LoVo (cell line): Measurements from ENCODE around the gene SENP7.
A peak's percentile ranks its signal among the peaks of the same experiment; 100 is the strongest.
"Not testable (repeated sequence)": the region's sequence is repeated elsewhere in the genome, so short reads cannot be mapped to it uniquely, and the experiment has no call there.

Experiments used
- DNase-seq: peaks from one replicate; pipeline ENCODE4 v3.0.0-alpha.2; 2016; ENCODE audit warnings: low spot score

SENP7 gene

GRCh38 chr3:101438641-101439040, 74.4 kb downstream of the SENP7 start:
- DNase-seq, result not testable (repeated sequence)

DNA sequence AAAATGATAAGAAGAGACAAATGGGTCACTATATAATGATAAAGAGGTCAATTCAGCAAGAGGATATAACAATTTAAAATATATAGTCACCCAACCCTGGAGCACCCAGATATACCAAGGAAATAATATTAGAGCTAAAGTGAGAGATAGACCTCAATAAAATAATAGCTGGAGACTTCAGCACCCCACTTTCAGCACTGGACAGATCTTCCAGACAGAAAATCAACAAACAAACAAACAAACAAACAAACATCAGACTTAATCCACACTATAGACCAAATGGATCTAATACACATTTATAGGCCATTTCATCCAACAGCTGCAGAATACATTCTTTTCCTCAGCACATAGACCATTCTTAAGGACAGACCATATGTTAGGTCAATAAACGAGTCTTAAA, 79.4 kb downstream of the SENP7 start:
- DNase-seq, result no peak

- no peak for DNase-seq
Measured at GRCh38 chr3:101423984-101424888, 88.8 kb downstream of the SENP7 start.

- DNase-seq, result no peak
Measured at GRCh38 chr3:101418851-101419250, 94.2 kb downstream of the SENP7 start.

DNA sequence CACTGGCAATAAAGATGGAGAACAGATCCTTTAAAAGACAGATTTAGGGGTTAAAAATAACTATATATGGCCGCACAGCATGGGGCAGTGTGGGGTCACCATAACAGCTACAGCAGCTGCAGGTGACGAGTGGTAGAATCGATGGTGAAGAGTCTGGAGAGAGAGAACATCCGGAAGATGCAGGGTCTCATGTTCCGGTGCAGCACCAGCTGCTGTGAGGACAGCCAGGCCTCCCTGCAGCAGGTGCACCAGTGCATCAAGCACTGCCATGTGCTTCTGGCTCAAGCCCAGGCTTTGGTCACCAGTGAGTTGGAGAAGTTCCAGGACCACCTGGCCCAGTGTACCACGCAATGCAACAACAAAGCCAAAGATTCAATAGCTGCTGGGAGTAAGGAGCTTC, 98.9 kb downstream of the SENP7 start:
- DNase-seq, result no peak

DNA sequence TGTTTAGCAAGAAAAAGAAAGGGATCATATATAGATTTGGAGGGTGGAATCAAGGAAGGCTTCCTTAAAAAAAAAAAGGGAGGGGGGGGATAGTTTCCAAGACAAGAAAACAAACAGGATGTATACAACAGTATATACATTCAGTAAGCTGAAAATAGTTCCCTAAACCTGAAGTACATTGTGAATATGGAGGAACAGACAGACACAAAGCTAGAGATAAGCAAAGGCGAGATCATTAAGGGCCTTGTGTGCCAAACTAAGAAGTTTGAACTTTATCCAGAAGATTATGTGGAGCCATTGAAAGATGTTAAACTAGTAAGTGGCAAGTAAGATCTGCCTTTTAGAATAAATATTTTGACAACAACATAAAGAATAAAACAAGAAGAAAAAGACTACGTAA, 99.4 kb downstream of the SENP7 start:
- DNase-seq, result no peak

- no peak for DNase-seq
Measured at GRCh38 chr3:101391413-101391950, 121.5 kb downstream of the SENP7 start.

DNA sequence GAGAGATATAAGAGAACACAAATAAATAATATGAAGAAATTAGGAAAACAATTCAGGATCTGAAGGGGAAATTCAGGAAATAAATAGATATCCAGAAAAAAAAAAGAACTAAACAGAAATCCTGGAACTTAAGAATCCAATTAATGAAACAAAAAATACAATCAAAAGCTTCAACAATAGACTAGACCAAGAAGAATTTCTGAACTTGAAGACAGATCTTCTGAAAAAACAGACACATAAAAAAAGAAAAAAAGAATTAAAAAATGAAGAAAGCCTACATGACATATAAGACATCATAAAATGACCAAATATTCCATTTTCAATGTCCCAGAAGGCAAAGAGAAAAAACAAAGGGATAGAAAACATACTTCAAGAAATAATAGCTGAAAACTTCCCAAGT, 124.3 kb downstream of the SENP7 start:
- DNase-seq, result no peak

DNA sequence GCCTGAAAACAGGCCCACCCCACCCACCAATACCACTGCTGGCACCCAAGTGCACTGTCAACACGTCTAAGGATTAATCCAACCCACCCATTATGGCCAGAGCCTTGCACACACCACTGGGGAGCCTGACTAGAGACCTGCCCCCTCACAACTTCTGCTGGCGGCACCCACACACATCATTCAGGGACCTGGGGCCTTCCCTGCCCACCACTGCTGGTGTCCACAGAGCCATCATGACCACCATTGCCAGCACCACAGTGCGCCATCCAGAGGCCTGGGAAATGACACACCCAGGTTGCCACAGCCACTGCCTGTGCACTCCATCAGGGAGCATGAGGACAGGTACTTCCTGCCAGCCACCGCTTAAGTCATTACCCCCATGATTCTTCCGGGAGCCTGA, 125.7 kb downstream of the SENP7 start:
- no peak for DNase-seq

DNA sequence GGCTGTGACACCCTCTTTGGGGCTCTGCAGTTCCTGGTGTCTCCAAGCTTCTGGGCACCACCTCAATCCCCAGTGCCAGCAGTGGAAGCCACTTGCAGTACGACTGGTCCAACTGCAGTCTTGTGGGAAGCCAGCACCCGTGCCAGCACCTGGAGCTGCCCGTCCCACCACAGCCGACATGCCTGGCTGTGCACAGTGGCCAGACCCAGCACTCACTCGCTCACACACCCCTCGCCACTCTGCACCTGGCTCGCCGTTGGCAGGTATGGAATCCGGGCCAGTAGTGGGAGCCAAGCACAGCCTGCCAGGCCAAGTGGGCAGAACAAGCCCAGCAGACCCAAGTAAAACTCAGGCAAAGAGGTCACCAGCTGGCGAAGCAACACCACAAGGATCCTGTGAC, 128.6 kb downstream of the SENP7 start:
- DNase-seq, result no peak

GRCh38 chr3:101383656-101384055, 129.4 kb downstream of the SENP7 start:
- no peak for DNase-seq

DNA sequence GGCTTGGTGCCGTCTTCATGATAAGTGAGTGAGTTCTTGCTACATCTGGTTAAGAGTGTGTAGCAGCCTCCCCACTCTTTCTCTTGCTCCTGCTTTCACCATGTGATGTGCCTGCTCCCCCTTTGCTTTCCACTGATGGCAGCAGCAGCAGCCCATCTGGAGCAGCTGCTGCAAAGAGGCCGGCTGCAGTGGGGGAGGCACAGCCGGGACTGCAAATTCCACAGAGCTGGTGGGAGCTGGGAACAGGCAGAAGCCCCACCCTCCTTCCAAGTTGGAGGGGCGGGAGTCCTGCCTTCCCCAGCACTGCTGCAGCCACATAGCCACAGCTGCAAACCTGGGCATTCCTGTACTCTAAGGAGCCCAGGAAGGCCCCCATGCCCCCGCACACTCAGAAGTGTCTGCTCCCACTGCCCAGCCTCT, 129.8 kb downstream of the SENP7 start:
- DNase-seq, result no peak

DNA sequence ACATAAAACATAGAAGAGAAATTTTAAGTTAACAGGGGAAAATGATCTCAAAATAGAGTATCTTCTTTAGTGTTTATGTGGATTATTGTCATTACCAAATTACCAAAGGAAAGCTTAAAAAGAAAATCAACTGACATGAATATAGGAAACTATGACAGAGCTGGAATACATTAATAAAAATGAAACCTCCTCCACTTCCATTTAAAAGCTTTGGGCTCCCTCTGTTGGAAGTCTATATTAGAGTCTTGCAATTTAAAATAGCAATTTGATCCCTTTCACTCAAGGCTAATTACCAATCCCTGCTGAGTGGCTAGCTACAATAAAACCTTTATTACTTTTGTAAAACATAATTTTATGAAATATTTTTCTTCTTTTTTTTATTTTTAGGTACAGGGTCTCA, 131.2 kb downstream of the SENP7 start:
- peak; percentile 32 for DNase-seq

DNA sequence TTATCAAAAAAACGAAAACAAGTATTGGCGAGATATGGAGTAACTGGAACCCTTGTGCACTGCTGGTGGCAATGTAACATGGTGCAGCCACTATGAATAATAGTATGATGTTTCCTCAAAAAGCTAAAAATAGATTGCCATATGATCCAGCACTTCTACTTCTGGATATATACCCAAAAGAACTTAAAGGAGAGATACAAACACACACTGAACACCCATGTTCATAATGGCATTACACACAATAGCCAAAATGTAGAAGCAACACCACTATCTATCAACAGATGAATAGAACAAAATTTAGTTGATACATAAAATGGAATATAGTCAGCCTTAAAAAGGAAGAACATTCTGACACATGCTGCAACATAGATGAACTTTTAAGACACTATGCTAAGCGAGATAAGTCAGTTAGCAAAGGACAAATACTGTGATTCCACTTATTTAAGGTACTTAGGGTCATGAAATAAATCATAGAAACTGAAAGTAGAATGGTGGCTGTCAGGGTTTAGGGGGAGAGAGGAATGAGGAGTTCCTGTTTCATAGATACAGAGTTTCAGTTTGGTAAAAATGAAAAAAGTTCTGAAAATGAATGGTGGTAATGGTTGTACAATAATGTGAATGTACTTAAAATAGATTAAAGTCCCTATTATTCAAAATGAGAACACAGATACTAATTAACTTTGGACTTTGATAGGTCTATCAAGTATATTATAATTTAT, 133.2 kb downstream of the SENP7 start:
- DNase-seq, result no peak

DNA sequence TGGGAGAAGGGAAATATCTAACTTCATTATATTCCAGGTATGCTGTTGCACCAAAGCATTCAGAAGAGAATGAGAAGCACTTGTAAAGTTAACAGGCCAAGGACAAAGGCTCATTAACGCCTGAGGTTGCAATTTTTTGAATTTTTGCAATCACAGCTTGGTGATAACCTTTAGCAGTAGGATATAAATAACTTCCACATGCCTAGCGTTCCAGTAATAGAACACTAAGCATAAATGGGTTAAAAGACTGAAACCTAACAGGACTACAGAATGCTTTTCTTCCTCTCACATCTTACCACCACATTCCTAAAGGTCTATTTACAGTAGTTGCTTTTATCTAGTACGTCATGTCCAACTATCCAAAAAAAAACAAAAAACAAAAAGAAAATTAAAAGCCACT, 135.2 kb downstream of the SENP7 start:
- no peak for DNase-seq

DNA sequence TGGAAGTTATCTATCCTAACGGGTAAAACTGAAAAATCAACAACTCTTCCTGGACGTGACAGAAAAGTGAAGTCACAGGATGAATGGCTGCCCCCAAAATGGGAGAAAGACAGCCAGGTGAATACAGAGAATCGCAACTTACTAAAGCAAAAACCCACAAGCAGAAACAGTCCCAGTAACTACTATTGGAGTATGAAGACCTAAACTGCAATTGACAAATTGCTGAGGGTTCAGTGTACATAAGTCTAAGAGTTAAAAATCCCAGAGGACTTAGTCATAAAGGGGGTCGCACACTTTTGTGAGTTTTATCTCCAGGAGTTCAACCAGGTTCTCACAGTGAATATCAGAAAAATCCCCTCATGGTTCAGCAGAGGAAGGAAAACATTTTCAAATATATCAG, 135.8 kb downstream of the SENP7 start:
- DNase-seq, result no peak

GRCh38 chr3:101375586-101375985, 137.4 kb downstream of the SENP7 start:
- no peak for DNase-seq

- no peak for DNase-seq
Measured at GRCh38 chr3:101362406-101362805, 150.6 kb downstream of the SENP7 start.

- no peak for DNase-seq
Measured at GRCh38 chr3:101351829-101352228, 161.2 kb downstream of the SENP7 start.

- DNase-seq, result no peak
Measured at GRCh38 chr3:101340591-101340990, 172.4 kb downstream of the SENP7 start.

DNA sequence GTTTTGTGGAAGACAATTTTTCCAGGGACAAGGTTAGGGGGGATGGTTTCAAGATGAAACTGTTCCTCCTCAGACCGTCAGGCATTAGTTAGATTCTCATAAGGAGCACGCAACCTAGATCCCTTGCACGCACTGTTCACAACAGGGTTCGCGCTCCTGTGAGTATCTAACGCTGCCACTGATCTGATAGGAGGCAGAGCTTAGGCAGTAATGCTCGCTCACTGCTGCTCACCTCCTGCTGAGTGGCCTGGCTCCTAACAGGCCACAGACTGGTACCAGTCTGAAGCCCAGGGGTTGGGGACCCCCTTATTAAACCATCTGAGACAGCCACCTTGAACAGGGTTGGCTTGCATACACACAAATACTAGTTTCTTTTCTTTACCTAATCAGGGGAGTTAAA, 179.1 kb downstream of the SENP7 start:
- DNase-seq, result no peak

DNA sequence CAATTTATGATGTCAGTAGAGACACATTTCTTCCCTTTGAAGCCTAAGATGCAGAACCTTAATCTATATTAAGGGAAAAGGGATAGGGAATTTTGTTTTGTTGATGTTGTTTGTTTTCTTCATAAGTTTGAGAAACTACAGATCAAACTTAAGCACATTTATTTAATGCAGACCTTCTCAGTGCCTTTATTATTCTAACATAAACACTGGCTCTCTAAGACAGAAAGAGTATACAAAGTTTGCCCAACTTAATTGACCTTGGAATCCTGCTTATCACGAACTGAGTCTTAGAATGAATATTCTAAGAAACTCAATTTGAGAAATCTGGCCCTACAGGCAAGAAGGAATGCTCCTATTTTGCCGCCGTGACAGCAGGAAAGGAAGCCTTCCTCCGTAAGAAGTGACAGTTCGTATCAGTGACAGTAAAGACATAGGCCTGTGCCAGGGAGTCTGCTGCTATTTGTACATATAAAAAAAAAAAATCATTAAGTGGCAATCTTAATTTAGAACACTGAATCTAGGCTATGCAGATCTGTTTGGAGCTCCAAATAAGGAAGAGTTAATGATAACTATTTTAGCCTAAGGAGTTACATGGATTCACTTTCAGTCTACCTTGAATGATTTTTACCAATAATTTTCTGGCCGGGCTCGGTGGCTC, 183.9 kb downstream of the SENP7 start:
- DNase-seq, result no peak
